Activated T-helper 17 cell treated with anti-CD3 and anti-CD28 coated beads, Interleukin-2, amount 50 U/mL, for 72 hours (primary cell): ENCODE data around the gene HHIPL1. TPM values are rescaled to one million over a fixed set of nuclear protein-coding genes. Genes with fewer than 3 reads are reported as not detected.

Experiments used
- total RNA-seq, 2 donors: library from RNA; stranded (reverse); gene quantifications; one replicate each; pipeline ENCODE4 v1.2.3, GENCODE V29; 2022

Gene HHIPL1
- total RNA-seq, 2 donors from 2014 or later = 0.19 TPM; not detected in 1

Other genes starting within 250 kb of the HHIPL1 start
- 10 to 100 TPM; 32.8 to 53.2 TPM for gene SETD3, start 164.3 kb upstream of the HHIPL1 start, total RNA-seq
- 10 to 100 TPM; 65.7 to 89.0 TPM for gene CCNK, start 163.7 kb upstream of the HHIPL1 start, total RNA-seq
- 1 to 10 TPM; 2.8 to 3.4 TPM for gene CCDC85C, start 40.9 kb upstream of the HHIPL1 start, total RNA-seq
- under 1 TPM; 0.04 to 0.16 TPM for gene CYP46A1, start 39.2 kb downstream of the HHIPL1 start, total RNA-seq
- gene EML1, start 148.3 kb downstream of the HHIPL1 start, total RNA-seq = 1 to 10 TPM in 1 of 2 donors, under 1 TPM in 1; 0.54 to 3.6 TPM